ENCODE results near the gene FKBP1A. TPM values are rescaled to one million over a fixed set of nuclear protein-coding genes. Genes with fewer than 3 reads are reported as not detected.

The FKBP1A gene
- total and polyA plus RNA-seq, 10 of the 15 experiments (the other 5 are each of a cell fraction or from before 2014, with no cell fraction given) = 103 to 687 (median 254) TPM

- TF ChIP-seq ZNF217 (IDR thresholded peaks at IDR 0.05) (no peak), BACH1 (IDR thresholded peaks at IDR 0.05; ENCODE audit: borderline replicate concordance) (no peak), IKZF2 (IDR thresholded peaks at IDR 0.05) (no peak), PKNOX1 (IDR thresholded peaks at IDR 0.05) (no peak)
Observed at GRCh38 chr20:1367479-1367878, 25.4 kb downstream of the FKBP1A start (continued).

- Histone ChIP-seq H3K79me2 (ENCODE audit: control insufficient read depth, insufficient read depth, low read length) (no peaks in the 10 kb centered on the region), H3K4me2 (ENCODE audit: control insufficient read depth, insufficient read depth) (no peak overlapping the region), H3K9me3 (replicated peaks; ENCODE audit: control insufficient read depth, insufficient read depth, low read length) (no peaks in the 10 kb centered on the region), H3K4me3 (no peak overlapping the region), H2AFZ (ENCODE audit: control insufficient read depth, low read depth, low read length) (no peak overlapping the region), H3K36me3 (ENCODE audit: control insufficient read depth in 2 of 2, insufficient read depth in 2 of 2, low read length in 1 of 2) (peaks cover 5 to 18% of the 10 kb centered on the region in 2 experiments; a peak in 3 of 4 replicates), H3K27me3 (replicated peaks in 1 of 2; ENCODE audit: control insufficient read depth in 2 of 2, insufficient read depth in 2 of 2, low read length in 1 of 2) (no peaks in the 10 kb centered on the region), H3K9ac (ENCODE audit: control insufficient read depth, insufficient read depth, low read length) (no peak overlapping the region), H4K20me1 (ENCODE audit: control insufficient read depth, insufficient read depth) (no peaks in the 10 kb centered on the region), H3K4me1 (ENCODE audit: control insufficient read depth, insufficient read depth, low read length) (no peaks in the 10 kb centered on the region), H3K27ac (ENCODE audit: control insufficient read depth, insufficient read depth) (no peak overlapping the region)
- in situ Hi-C loops (cut with MboI) (no loop called here), intact Hi-C loops (cut with micrococcal nuclease; ENCODE audit: unreplicated experiment) (no loop called here)
- no TSS peak for BruUV-seq (replicated peaks)
- DNase-seq (ENCODE audit: low read depth, low spot score) (no peak), FAIRE-seq (no peak), ATAC-seq (no peak)
- CTCF ChIA-PET = no interaction called here
- RAD21 ChIA-PET (ENCODE audit: unreplicated experiment) = no interaction called here
- POLR2A ChIA-PET = no interaction called here
- SMC1A ChIA-PET (ENCODE audit: uncharacterized antibody, unreplicated experiment) = no interaction called here
- WGBS (ENCODE audit: insufficient coverage, insufficient replicate concordance, low lambda C conversion rate, missing lambda C conversion rate) = 79% methylated on average over 2 of the region's 2 CpGs
- TF ChIP-seq FOS (IDR thresholded peaks at IDR 0.05; ENCODE audit: borderline replicate concordance, extremely low read depth, insufficient read length) = no peak
- TF ChIP-seq CHD1 (IDR thresholded peaks at IDR 0.05; ENCODE audit: low read depth, low read length) = no peak
- no peak for TF ChIP-seq E4F1 (IDR thresholded peaks at IDR 0.05; ENCODE audit: borderline replicate concordance, partially characterized antibody)
- no peak for TF ChIP-seq RB1 (IDR thresholded peaks at IDR 0.05; ENCODE audit: borderline replicate concordance)
- TF ChIP-seq PBX3 (IDR thresholded peaks at IDR 0.05; ENCODE audit: insufficient replicate concordance, low read depth, low read length) = no peak
- no peak for TF ChIP-seq CUX1 (IDR thresholded peaks at IDR 0.05; ENCODE audit: insufficient replicate concordance, low read depth, low read length)
- no peak for TF ChIP-seq MEF2B (IDR thresholded peaks at IDR 0.05; ENCODE audit: partially characterized antibody, poor library complexity, severe bottlenecking)
- TF ChIP-seq ZNF274 (IDR thresholded peaks at IDR 0.05; ENCODE audit: insufficient read depth, insufficient read length) = no peak
- TF ChIP-seq ZNF24 (IDR thresholded peaks at IDR 0.05) = no peak
- no peak for TF ChIP-seq BRCA1 (IDR thresholded peaks at IDR 0.05; ENCODE audit: low read depth, low read length)
Observed at GRCh38 chr20:1364106-1364505, 28.7 kb downstream of the FKBP1A start.

Data from GM12878 (cell line).